IMR-90 (cell line): Measurements from ENCODE around the gene KRTAP1-5. TPM values are rescaled to one million over a fixed set of nuclear protein-coding genes. Genes with fewer than 3 reads are reported as not detected.

Experiments used
- ATAC-seq: fragments of 200-7000 bp; cut with Tn5 transposase; 2 replicates; pipeline ENCODE4 v1.9.1; 2020; ENCODE audit warnings: low read depth, mild to moderate bottlenecking, moderate library complexity
- BruUV-seq: library from RNA; stranded (reverse); fragments of 400-500 nt; replicated peaks from 2 replicates; lab custom pipeline; 2021; lab: Mats Ljungman, UMichigan
- CTCF ChIA-PET: fragments of 300-600 bp; formaldehyde crosslinking; extraction: SDS; loops from one replicate; lab custom pipeline; 2021; ENCODE audit warnings: antibody characterized with exemption; lab: Yijun Ruan, JAX
- POLR2A ChIA-PET: fragments of 300-600 bp; sonication (Branson Sonifier 250); formaldehyde crosslinking; loops from one replicate; lab custom pipeline; 2022; ENCODE audit warnings: antibody characterized with exemption; ENCODE audit not compliant: unreplicated experiment; lab: Charles Lee
- DNase-seq: peaks from one replicate; pipeline ENCODE4 v3.0.0; 2013
- H2AFZ ChIP-seq: replicated peaks from 2 replicates; pipeline ENCODE3; 2013; ENCODE audit warnings: low read length, mild to moderate bottlenecking; ENCODE audit not compliant: poor library complexity
- H2AK5ac ChIP-seq: 2 replicates; pipeline ENCODE4 v1.6.1; 2013; ENCODE audit warnings: low read depth, low read length, inconsistent platforms
- H2AK9ac ChIP-seq: replicated peaks from 2 replicates; pipeline ENCODE3; 2013; ENCODE audit warnings: mild to moderate bottlenecking, low read depth, low read length, moderate library complexity; ENCODE audit not compliant: poor library complexity
- H2BK120ac ChIP-seq: 2 replicates; pipeline ENCODE4 v1.6.1; 2013; ENCODE audit warnings: low read depth, low read length, inconsistent platforms
- H2BK15ac ChIP-seq: 3 replicates; pipeline ENCODE4 v1.6.1; 2013; ENCODE audit warnings: low read depth, low read length, inconsistent platforms
- H2BK20ac ChIP-seq: 2 replicates; pipeline ENCODE4 v1.6.1; 2013; ENCODE audit warnings: low read depth, mild to moderate bottlenecking, inconsistent platforms, low read length, moderate library complexity
- H2BK5ac ChIP-seq: 2 replicates; pipeline ENCODE4 v1.6.1; 2013; ENCODE audit warnings: mild to moderate bottlenecking, low read depth, low read length, inconsistent platforms; ENCODE audit not compliant: poor library complexity, severe bottlenecking
- H3K14ac ChIP-seq: replicated peaks from 2 replicates; pipeline ENCODE4 v1.6.1; 2013; ENCODE audit warnings: low read depth, low read length, inconsistent platforms
- H3K18ac ChIP-seq: 2 replicates; pipeline ENCODE4 v1.6.1; 2013; ENCODE audit warnings: low read depth, low read length, control low read depth
- H3K23ac ChIP-seq: 2 replicates; pipeline ENCODE4 v1.6.1; 2013; ENCODE audit warnings: low read depth, low read length, inconsistent platforms
- H3K27ac ChIP-seq: 2 replicates; pipeline ENCODE4 v1.5.1; 2013; ENCODE audit warnings: mild to moderate bottlenecking, control low read depth, low read length; ENCODE audit not compliant: insufficient read depth
- H3K27me3 ChIP-seq: 2 replicates; pipeline ENCODE4 v1.6.1; 2013; ENCODE audit warnings: low read length; ENCODE audit not compliant: control insufficient read depth, insufficient read depth
- H3K36me3 ChIP-seq: 2 replicates; pipeline ENCODE4 v1.6.1; 2013; ENCODE audit warnings: low read length, mixed read lengths; ENCODE audit not compliant: control insufficient read depth, insufficient read depth
- H3K4ac ChIP-seq: 2 replicates; pipeline ENCODE4 v1.6.1; 2013; ENCODE audit warnings: low read depth, low read length, inconsistent platforms
- H3K4me1 ChIP-seq: 2 replicates; pipeline ENCODE4 v1.6.1; 2013; ENCODE audit warnings: low read length, mixed read lengths; ENCODE audit not compliant: control insufficient read depth, insufficient read depth
- H3K4me2 ChIP-seq: 2 replicates; pipeline ENCODE4 v1.6.1; 2013; ENCODE audit warnings: low read depth, mild to moderate bottlenecking, control low read depth, low read length, moderate library complexity
- H3K4me3 ChIP-seq: 2 replicates; pipeline ENCODE4 v1.5.1; 2013; ENCODE audit warnings: low read depth, mild to moderate bottlenecking, control low read depth, low read length, moderate library complexity; ENCODE audit not compliant: insufficient read depth
- H3K56ac ChIP-seq: 2 replicates; pipeline ENCODE4 v1.6.1; 2013; ENCODE audit warnings: low read length, inconsistent platforms; ENCODE audit not compliant: insufficient read depth; ENCODE audit errors: extremely low read depth
- H3K79me1 ChIP-seq, 2 experiments: 2 replicates each; pipeline ENCODE4 v1.6.1; 2013; ENCODE audit warnings: low read length in 2 of 2, inconsistent platforms in 1 of 2, low read depth in 1 of 2
- H3K9ac ChIP-seq: 2 replicates; pipeline ENCODE4 v1.6.1; 2013; ENCODE audit warnings: low read depth, low read length, control low read depth
- H3K9me1 ChIP-seq: 2 replicates; pipeline ENCODE4 v1.6.1; 2013; ENCODE audit warnings: low read length, inconsistent platforms; ENCODE audit not compliant: insufficient read depth
- H3K9me3 ChIP-seq: 2 replicates; pipeline ENCODE4 v1.6.1; 2013; ENCODE audit warnings: low read length; ENCODE audit not compliant: control insufficient read depth, insufficient read depth
- H4K20me1 ChIP-seq: 2 replicates; pipeline ENCODE4 v1.6.1; 2013; ENCODE audit warnings: low read length, inconsistent platforms; ENCODE audit not compliant: insufficient read depth
- H4K5ac ChIP-seq: 2 replicates; pipeline ENCODE4 v1.6.1; 2013; ENCODE audit warnings: mild to moderate bottlenecking, low read depth, low read length, control low read depth
- H4K8ac ChIP-seq, 2 experiments: 2 replicates each; pipeline ENCODE4 v1.6.1; 2013; ENCODE audit warnings: low read depth in 2 of 2, low read length in 2 of 2, control low read depth in 1 of 2, inconsistent platforms in 1 of 2
- H4K91ac ChIP-seq: 2 replicates; pipeline ENCODE4 v1.6.1; 2013; ENCODE audit warnings: low read depth, low read length, inconsistent platforms; ENCODE audit not compliant: insufficient read depth
- BHLHE40 ChIP-seq: fragments of 150-350 bp; IDR thresholded peaks from 2 replicates; pipeline ENCODE4 v1.6.1; 2016; ENCODE audit warnings: mild to moderate bottlenecking, low read depth, low read length
- CEBPB ChIP-seq: IDR thresholded peaks from 2 replicates; pipeline ENCODE4 v1.6.1; 2012; ENCODE audit warnings: low read depth, low read length, improper control_type of control experiment
- CHD1 ChIP-seq: IDR thresholded peaks from 2 replicates; pipeline ENCODE4 v1.6.1; 2012; ENCODE audit warnings: low read depth, low read length, improper control_type of control experiment
- FOS ChIP-seq: fragments of 150-350 bp; IDR thresholded peaks from 2 replicates; pipeline ENCODE4 v1.6.1; 2016; ENCODE audit warnings: low read depth, low read length
- MAFK ChIP-seq: IDR thresholded peaks from 2 replicates; pipeline ENCODE4 v1.6.1; 2012; ENCODE audit warnings: low read depth, low read length, improper control_type of control experiment
- MAZ ChIP-seq: IDR thresholded peaks from 2 replicates; pipeline ENCODE4 v1.6.1; 2012; ENCODE audit warnings: low read depth, mild to moderate bottlenecking, low read length, improper control_type of control experiment, moderate library complexity, borderline replicate concordance
- MXI1 ChIP-seq: IDR thresholded peaks from 2 replicates; pipeline ENCODE4 v1.6.1; 2012; ENCODE audit warnings: low read depth, mild to moderate bottlenecking, low read length, moderate library complexity, borderline replicate concordance
- NFE2L2 ChIP-seq: fragments of 150-350 bp; IDR thresholded peaks from 2 replicates; pipeline ENCODE4 v1.6.1; 2016; ENCODE audit warnings: low read depth, mild to moderate bottlenecking, low read length
- POLR2A ChIP-seq: IDR thresholded peaks from 2 replicates; pipeline ENCODE4 v1.6.1; 2012; ENCODE audit warnings: mild to moderate bottlenecking, low read depth, low read length
- RAD21 ChIP-seq: IDR thresholded peaks from 2 replicates; pipeline ENCODE4 v1.6.1; 2012; ENCODE audit warnings: low read length, improper control_type of control experiment
- RCOR1 ChIP-seq: IDR thresholded peaks from 2 replicates; pipeline ENCODE4 v1.6.1; 2012; ENCODE audit warnings: mild to moderate bottlenecking, low read length, improper control_type of control experiment; ENCODE audit not compliant: insufficient replicate concordance
- RFX5 ChIP-seq: IDR thresholded peaks from 2 replicates; pipeline ENCODE4 v1.8.0; 2012; ENCODE audit warnings: low read depth, mild to moderate bottlenecking, low read length, moderate library complexity
- SMC3 ChIP-seq: fragments of 150-350 bp; IDR thresholded peaks from 2 replicates; pipeline ENCODE4 v1.6.1; 2016; ENCODE audit warnings: low read depth, mild to moderate bottlenecking, antibody characterized with exemption, low read length, moderate library complexity
- WGBS, 2 experiments: methylation state at CpG; one replicate each; pipeline versions ENCODE4 v1.1.5 to v1.1.7; 2013; ENCODE audit warnings: missing lambda C conversion rate in 2 of 2; ENCODE audit not compliant: insufficient read length in 1 of 2; ENCODE audit errors: extremely low coverage in 2 of 2; 5-methylcytosine and 5-hydroxymethylcytosine counted together
- dilution Hi-C: fragments of 300-500 bp; cut with HindIII; formaldehyde crosslinking; loops from one replicate; pipeline ENCODE4 v1.14.3; 2018; ENCODE audit warnings: low sequenced_read_pairs; ENCODE audit not compliant: unreplicated experiment
- in situ Hi-C: fragments of 300-500 bp; cut with MboI; formaldehyde crosslinking; loops from 3 replicates; pipeline ENCODE4 v1.14.3; 2019; ENCODE audit warnings: low sequenced_read_pairs, inconsistent platforms, mixed read lengths
- intact Hi-C: fragments of 100-400 bp; cut with micrococcal nuclease; formaldehyde crosslinking; loops from 2 replicates; pipeline ENCODE4 v1.10.0; 2022
- polyA plus RNA-seq, 3 experiments: library from polyadenylated mRNA; depleted of rRNA; stranded (reverse); fragments of >200 nt; gene quantifications; 2 replicates each; pipeline ENCODE4 v1.2.3, GENCODE V29; 2012; ENCODE audit warnings: low replicate concordance in 1 of 3
- total RNA-seq: library from RNA; depleted of rRNA; stranded (reverse); fragments of >200 nt; gene quantifications from 2 replicates; pipeline ENCODE4 v1.2.3, GENCODE V29; 2012
- TF ChIP-seq, protein P1 (sequence below): fragments of 150-350 bp; IDR thresholded peaks from 2 replicates; pipeline ENCODE4 v1.6.1; 2017; ENCODE audit warnings: mild to moderate bottlenecking, antibody characterized with exemption, low read length, low read depth
- TF ChIP-seq, protein P2 (sequence below): conservative IDR thresholded peaks from 2 replicates; pipeline ENCODE4 v1.5.1; 2012; ENCODE audit warnings: mild to moderate bottlenecking, low read depth, low read length, improper control_type of control experiment
- TF ChIP-seq, protein P3 (sequence below): fragments of 150-350 bp; IDR thresholded peaks from 2 replicates; pipeline ENCODE4 v1.6.1; 2016; ENCODE audit warnings: low read depth, mild to moderate bottlenecking, low read length, moderate library complexity, borderline replicate concordance

Gene KRTAP1-5
- total and polyA plus RNA-seq, 2 of the 4 experiments (the other 2 are of a cell fraction), result 27.0 to 34.8 TPM

DNA sequence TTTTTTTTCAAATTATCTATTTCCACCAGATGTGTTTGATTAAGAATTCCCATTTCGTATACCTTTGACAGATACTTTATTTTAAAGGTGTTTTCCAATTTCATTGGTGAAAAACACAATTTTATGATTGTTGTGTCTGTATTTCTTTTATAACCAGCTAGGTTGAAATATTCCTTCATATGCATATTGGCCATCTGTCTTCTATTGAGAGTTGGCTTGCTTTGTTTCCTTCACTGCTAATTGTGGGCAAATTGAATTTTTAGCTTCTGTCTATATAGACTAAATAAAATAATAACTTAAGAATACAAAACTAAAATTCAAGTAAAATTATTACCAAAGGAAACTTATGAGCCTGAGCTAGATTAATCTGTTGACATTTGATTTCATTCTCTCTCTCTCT is 31.9 kb downstream of the KRTAP1-5 start:
- Histone ChIP-seq H3K9ac (no peak overlapping the region), H4K5ac (no peak overlapping the region), H2AFZ (no peak overlapping the region), H3K27me3 (no peaks in the 10 kb centered on the region), H3K18ac (no peak overlapping the region), H3K4me2 (no peak overlapping the region), H3K14ac (no peak overlapping the region), H2BK20ac (no peak overlapping the region), H3K36me3 (no peaks in the 10 kb centered on the region), H4K8ac (no peak overlapping the region), H3K27ac (no peak overlapping the region), H3K4ac (no peak overlapping the region), H2AK9ac (no peak overlapping the region), H3K4me3 (no peak overlapping the region), H3K4me1 (no peaks in the 10 kb centered on the region), H3K9me1 (no peaks in the 10 kb centered on the region), H4K20me1 (no peaks in the 10 kb centered on the region), H3K79me1 (no peaks in the 10 kb centered on the region), H2BK120ac (no peak overlapping the region), H3K9me3 (no peaks in the 10 kb centered on the region), H3K23ac (no peak overlapping the region), H2BK5ac (no peak overlapping the region), H4K91ac (no peak overlapping the region), H3K56ac (no peak overlapping the region), H2BK15ac (no peak overlapping the region), H2AK5ac (no peak overlapping the region)
- BruUV-seq, result no TSS peak
- intact Hi-C loops (no loop called here), in situ Hi-C loops (no loop called here), dilution Hi-C loops (no loop called here)
- TF ChIP-seq, protein P1, sequence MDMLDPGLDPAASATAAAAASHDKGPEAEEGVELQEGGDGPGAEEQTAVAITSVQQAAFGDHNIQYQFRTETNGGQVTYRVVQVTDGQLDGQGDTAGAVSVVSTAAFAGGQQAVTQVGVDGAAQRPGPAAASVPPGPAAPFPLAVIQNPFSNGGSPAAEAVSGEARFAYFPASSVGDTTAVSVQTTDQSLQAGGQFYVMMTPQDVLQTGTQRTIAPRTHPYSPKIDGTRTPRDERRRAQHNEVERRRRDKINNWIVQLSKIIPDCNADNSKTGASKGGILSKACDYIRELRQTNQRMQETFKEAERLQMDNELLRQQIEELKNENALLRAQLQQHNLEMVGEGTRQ, result no peak
- no peak for TF ChIP-seq MAZ
- TF ChIP-seq, protein P2, sequence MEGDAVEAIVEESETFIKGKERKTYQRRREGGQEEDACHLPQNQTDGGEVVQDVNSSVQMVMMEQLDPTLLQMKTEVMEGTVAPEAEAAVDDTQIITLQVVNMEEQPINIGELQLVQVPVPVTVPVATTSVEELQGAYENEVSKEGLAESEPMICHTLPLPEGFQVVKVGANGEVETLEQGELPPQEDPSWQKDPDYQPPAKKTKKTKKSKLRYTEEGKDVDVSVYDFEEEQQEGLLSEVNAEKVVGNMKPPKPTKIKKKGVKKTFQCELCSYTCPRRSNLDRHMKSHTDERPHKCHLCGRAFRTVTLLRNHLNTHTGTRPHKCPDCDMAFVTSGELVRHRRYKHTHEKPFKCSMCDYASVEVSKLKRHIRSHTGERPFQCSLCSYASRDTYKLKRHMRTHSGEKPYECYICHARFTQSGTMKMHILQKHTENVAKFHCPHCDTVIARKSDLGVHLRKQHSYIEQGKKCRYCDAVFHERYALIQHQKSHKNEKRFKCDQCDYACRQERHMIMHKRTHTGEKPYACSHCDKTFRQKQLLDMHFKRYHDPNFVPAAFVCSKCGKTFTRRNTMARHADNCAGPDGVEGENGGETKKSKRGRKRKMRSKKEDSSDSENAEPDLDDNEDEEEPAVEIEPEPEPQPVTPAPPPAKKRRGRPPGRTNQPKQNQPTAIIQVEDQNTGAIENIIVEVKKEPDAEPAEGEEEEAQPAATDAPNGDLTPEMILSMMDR, result no peak
- no peak for TF ChIP-seq NFE2L2
- TF ChIP-seq RAD21, result no peak
- TF ChIP-seq RFX5, result no peak
- TF ChIP-seq MXI1, result no peak
- TF ChIP-seq CHD1, result no peak
- TF ChIP-seq, protein P3, sequence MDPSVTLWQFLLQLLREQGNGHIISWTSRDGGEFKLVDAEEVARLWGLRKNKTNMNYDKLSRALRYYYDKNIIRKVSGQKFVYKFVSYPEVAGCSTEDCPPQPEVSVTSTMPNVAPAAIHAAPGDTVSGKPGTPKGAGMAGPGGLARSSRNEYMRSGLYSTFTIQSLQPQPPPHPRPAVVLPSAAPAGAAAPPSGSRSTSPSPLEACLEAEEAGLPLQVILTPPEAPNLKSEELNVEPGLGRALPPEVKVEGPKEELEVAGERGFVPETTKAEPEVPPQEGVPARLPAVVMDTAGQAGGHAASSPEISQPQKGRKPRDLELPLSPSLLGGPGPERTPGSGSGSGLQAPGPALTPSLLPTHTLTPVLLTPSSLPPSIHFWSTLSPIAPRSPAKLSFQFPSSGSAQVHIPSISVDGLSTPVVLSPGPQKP, result no peak
- no peak for TF ChIP-seq SMC3
- no peak for TF ChIP-seq FOS
- TF ChIP-seq RCOR1, result no peak
- TF ChIP-seq BHLHE40, result no peak
- TF ChIP-seq POLR2A, result no peak
- no peak for TF ChIP-seq CEBPB
- no peak for TF ChIP-seq MAFK
- DNase-seq, result no peak
- no peak for ATAC-seq
- CTCF ChIA-PET, result no interaction called here
- no CpG with 5 or more reads among the region's 1 CpG for WGBS, 2 experiments
- POLR2A ChIA-PET, result no interaction called here
